SK-N-SH treated with all-trans-retinoic acid at 6 μM for 48 hours (cell line): ENCODE results near the gene DDI2.

Source experiments
- ATAC-seq: fragments of 200-7000 bp; cut with Tn5 transposase; 3 replicates; pipeline ENCODE4 v1.9.1; 2020; ENCODE audit warnings: mild to moderate bottlenecking, moderate library complexity
- ARNTL ChIP-seq: fragments of 450-650 bp; formaldehyde crosslinking; IDR thresholded peaks from 2 replicates; pipeline ENCODE4 v1.5.0; 2020; ENCODE audit warnings: low read depth, mild to moderate bottlenecking, moderate library complexity, borderline replicate concordance
- BACH2 ChIP-seq: fragments of 250-450 bp; sonication (Bioruptor Pico); IDR thresholded peaks from 2 replicates; pipeline ENCODE4 v1.9.0; 2021; ENCODE audit warnings: mild to moderate bottlenecking, borderline replicate concordance
- ESRRG ChIP-seq: fragments of 250-450 bp; sonication (Bioruptor Pico); IDR thresholded peaks from 2 replicates; pipeline ENCODE4 v1.6.1; 2021; ENCODE audit warnings: mild to moderate bottlenecking
- GLIS3 ChIP-seq: fragments of 250-450 bp; sonication (Bioruptor Pico); IDR thresholded peaks from 2 replicates; pipeline ENCODE4 v1.5.0; 2020; ENCODE audit warnings: mild to moderate bottlenecking, moderate library complexity
- ISL1 ChIP-seq: fragments of 250-450 bp; sonication (Bioruptor Pico); IDR thresholded peaks from 2 replicates; pipeline ENCODE4 v2.1.2; 2022; ENCODE audit warnings: mild to moderate bottlenecking, moderate library complexity
- OSR1 ChIP-seq: fragments of 250-450 bp; sonication (Bioruptor Pico); IDR thresholded peaks from 2 replicates; pipeline ENCODE4 v1.8.0; 2022; ENCODE audit warnings: moderate library complexity, mild to moderate bottlenecking, inconsistent platforms
- POU6F1 ChIP-seq: fragments of 250-450 bp; sonication (Bioruptor Pico); IDR thresholded peaks from 2 replicates; pipeline ENCODE4 v1.8.0; 2021; ENCODE audit warnings: low read depth, mild to moderate bottlenecking, moderate library complexity, borderline replicate concordance
- PPARA ChIP-seq: fragments of 250-450 bp; sonication (Bioruptor Pico); IDR thresholded peaks from 2 replicates; pipeline ENCODE4 v1.5.0; 2020; ENCODE audit warnings: mild to moderate bottlenecking, borderline replicate concordance
- RARB ChIP-seq: fragments of 250-450 bp; sonication (Bioruptor Pico); IDR thresholded peaks from 2 replicates; pipeline ENCODE4 v1.8.0; 2021; ENCODE audit warnings: mild to moderate bottlenecking, moderate library complexity
- SNAI2 ChIP-seq: fragments of 250-450 bp; sonication (Bioruptor Pico); IDR thresholded peaks from 2 replicates; pipeline ENCODE4 v1.5.0; 2020; ENCODE audit warnings: mild to moderate bottlenecking, moderate library complexity
- TOX ChIP-seq: fragments of 250-450 bp; sonication (Bioruptor Pico); IDR thresholded peaks from 2 replicates; pipeline ENCODE4 v1.8.0; 2021; ENCODE audit warnings: mild to moderate bottlenecking, moderate library complexity, borderline replicate concordance
- ZC3H10 ChIP-seq: fragments of 250-450 bp; sonication (Bioruptor Pico); IDR thresholded peaks from 2 replicates; pipeline ENCODE4 v1.5.1; 2021; ENCODE audit warnings: mild to moderate bottlenecking, moderate library complexity
- ZFP3 ChIP-seq: fragments of 250-450 bp; sonication (Bioruptor Pico); IDR thresholded peaks from 2 replicates; pipeline ENCODE4 v1.5.0; 2020; ENCODE audit warnings: mild to moderate bottlenecking, moderate library complexity
- ZFP30 ChIP-seq: fragments of 450-650 bp; formaldehyde crosslinking; IDR thresholded peaks from 2 replicates; pipeline ENCODE4 v1.5.0; 2022; ENCODE audit warnings: mild to moderate bottlenecking, moderate library complexity
- ZNF565 ChIP-seq: fragments of 450-650 bp; formaldehyde crosslinking; conservative IDR thresholded peaks from 2 replicates; pipeline ENCODE4 v1.5.0; 2020; ENCODE audit warnings: low read depth, mild to moderate bottlenecking, moderate library complexity
- TF ChIP-seq, protein P1 (sequence below): fragments of 250-450 bp; sonication (Bioruptor Pico); IDR thresholded peaks from 2 replicates; pipeline ENCODE4 v1.8.0; 2020; ENCODE audit warnings: mild to moderate bottlenecking, moderate library complexity, borderline replicate concordance
- TF ChIP-seq, protein P2 (sequence below): fragments of 250-450 bp; sonication (Bioruptor Pico); IDR thresholded peaks from 2 replicates; pipeline ENCODE4 v1.5.1; 2020; ENCODE audit warnings: low read depth, mild to moderate bottlenecking, moderate library complexity
- TF ChIP-seq, protein P3 (sequence below): fragments of 250-450 bp; sonication (Bioruptor Pico); IDR thresholded peaks from 2 replicates; pipeline ENCODE4 v1.5.0; 2020; ENCODE audit warnings: mild to moderate bottlenecking, moderate library complexity

DDI2 gene

DNA sequence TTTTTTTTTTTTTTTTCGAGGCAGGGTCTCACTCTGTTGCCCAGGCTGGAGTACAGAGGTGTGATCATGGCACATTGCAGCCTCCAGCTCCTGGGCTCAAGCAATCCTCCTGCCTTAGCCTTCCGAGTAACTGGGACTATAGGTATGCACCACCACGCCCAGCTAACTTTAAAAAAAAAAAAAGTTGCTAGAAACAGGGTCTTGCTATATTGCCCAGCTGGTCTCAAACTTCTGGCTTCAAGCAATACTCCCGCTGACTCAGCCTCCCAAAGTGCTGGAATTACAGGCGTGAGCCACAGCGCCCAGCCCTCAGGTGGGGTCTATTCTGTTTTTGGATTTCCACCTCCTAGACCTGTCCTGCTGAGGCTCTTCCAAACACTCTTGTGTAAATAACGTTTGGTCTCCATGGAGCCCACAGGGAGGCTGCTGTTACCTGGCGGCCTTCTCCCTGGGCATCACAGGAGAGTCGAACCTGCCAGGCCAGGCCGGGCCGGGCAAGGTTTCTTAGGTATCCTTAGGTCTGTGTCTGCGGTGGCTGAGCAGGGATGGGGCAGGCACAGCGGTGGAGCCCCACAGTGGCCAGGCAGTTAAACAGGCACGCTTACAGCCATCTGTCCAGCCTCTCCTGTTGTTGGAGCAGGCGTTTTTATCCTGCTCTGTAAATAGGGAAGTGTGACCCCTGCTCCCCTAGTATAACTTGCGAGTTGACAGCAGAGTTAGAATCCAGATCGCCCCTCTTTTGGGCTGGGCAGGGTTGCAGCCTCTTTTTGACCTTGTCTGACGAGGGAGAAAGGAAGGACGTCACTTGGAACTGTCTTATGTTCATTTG, 85.7 kb downstream of the DDI2 start:
- ATAC-seq = peak; percentile 69
- no peak for TF ChIP-seq SNAI2
- TF ChIP-seq ESRRG (CRISPR knock-in tag) = no peak
- TF ChIP-seq GLIS3 (CRISPR knock-in tag) = no peak
- TF ChIP-seq, protein P1, sequence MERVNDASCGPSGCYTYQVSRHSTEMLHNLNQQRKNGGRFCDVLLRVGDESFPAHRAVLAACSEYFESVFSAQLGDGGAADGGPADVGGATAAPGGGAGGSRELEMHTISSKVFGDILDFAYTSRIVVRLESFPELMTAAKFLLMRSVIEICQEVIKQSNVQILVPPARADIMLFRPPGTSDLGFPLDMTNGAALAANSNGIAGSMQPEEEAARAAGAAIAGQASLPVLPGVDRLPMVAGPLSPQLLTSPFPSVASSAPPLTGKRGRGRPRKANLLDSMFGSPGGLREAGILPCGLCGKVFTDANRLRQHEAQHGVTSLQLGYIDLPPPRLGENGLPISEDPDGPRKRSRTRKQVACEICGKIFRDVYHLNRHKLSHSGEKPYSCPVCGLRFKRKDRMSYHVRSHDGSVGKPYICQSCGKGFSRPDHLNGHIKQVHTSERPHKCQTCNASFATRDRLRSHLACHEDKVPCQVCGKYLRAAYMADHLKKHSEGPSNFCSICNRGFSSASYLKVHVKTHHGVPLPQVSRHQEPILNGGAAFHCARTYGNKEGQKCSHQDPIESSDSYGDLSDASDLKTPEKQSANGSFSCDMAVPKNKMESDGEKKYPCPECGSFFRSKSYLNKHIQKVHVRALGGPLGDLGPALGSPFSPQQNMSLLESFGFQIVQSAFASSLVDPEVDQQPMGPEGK = no peak
- no peak for TF ChIP-seq PPARA (CRISPR knock-in tag)
- no peak for TF ChIP-seq ZNF565
- TF ChIP-seq RARB (CRISPR knock-in tag) = no peak
- no peak for TF ChIP-seq TOX
- TF ChIP-seq, protein P2, sequence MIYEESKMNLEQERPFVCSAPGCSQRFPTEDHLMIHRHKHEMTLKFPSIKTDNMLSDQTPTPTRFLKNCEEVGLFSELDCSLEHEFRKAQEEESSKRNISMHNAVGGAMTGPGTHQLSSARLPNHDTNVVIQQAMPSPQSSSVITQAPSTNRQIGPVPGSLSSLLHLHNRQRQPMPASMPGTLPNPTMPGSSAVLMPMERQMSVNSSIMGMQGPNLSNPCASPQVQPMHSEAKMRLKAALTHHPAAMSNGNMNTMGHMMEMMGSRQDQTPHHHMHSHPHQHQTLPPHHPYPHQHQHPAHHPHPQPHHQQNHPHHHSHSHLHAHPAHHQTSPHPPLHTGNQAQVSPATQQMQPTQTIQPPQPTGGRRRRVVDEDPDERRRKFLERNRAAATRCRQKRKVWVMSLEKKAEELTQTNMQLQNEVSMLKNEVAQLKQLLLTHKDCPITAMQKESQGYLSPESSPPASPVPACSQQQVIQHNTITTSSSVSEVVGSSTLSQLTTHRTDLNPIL (CRISPR knock-in tag) = no peak
- no peak for TF ChIP-seq ZFP30 (CRISPR knock-in tag)

DNA sequence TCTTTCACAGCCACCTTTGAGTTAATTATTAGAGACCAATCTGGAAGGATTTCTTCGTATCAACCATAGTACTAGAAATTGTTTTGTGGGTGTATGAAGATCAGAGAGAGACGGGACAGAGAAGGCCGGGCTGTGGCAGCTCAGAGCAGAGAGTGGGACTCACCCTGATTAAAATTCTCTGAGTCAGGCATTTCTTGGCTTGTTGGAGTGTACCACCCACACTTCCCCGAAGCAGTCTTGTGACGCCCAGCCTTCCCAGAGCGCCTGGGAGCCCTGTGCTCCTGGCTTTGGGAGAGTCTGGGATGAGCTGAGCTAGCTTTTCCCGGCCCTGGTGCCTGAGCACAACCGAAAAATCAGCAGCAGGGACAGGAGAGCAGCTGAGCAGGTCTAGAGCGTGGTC, 86.3 kb downstream of the DDI2 start:
- ATAC-seq = peak; percentile 98
- TF ChIP-seq, protein P2 (CRISPR knock-in tag) = no peak
- TF ChIP-seq ZFP3 (CRISPR knock-in tag) (0 out of 2 replicates have a peak, but pooled peaks have one; percentile 40), PPARA (CRISPR knock-in tag) (no peak), RARB (CRISPR knock-in tag) (no peak), BACH2 (CRISPR knock-in tag) (no peak)
- TF ChIP-seq, all 23 proteins: peak for 1

DNA sequence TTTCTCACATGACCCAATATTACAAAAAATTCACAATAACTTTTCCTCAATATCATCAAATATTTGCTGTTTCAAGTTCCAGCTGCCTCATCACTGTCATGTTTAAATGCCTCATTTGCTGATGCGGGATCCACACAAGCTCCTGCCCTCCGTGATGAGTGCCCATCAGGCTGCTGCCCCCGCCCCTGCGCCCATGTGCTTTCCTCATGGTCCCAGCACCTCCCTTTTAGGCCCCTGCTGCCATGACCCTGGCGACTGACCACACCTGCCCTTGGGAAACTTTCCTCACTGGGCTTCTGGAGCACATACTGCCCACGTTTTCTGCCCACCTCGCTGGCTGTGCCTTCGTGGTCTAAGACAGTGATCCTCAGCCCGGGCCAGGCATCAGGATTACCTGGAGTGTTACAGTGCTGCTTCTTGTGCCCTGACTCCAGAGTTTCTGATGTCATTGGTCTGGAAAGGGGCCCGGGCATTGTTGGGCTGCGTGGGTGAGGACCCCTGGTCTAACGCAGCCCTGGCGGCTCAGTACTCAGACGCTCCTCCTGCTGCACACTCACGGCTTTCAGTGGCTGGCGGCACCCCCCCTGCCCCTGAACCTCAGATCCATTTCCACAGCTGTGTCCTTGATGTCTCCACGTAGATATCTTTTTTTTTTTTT, 87.4 kb downstream of the DDI2 start:
- TF ChIP-seq SNAI2 (no peak), ZFP3 (CRISPR knock-in tag) (no peak)
- TF ChIP-seq, protein P1 = no peak
- TF ChIP-seq, all 23 proteins: peak for 0
- ATAC-seq = no peak

DNA sequence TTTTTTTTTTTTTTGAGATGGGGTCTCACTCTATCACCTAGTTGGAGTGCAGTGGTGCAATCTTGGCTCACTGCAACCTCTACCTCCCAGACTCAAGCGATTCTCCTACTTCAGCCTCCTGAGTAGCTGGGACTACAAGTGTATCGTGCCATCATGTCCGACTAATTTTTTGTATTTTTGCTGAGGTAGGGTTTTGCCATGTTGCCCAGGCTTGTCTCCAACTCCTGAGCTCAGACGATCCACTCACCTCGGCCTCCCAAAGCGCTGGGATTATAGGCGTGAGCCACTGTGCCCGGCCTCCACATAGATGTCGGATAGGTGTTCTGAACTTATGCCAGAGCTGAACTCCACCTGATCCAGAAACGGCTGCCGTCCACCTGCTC, 87.9 kb downstream of the DDI2 start:
- TF ChIP-seq OSR1 (CRISPR knock-in tag) (no peak), ISL1 (CRISPR knock-in tag) (no peak), ZFP3 (CRISPR knock-in tag) (no peak), ZC3H10 (CRISPR knock-in tag) (no peak)
- TF ChIP-seq, all 23 proteins: peak for 0
- ATAC-seq = no peak

GRCh38 chr1:15706751-15707150, 89.5 kb downstream of the DDI2 start:
- ATAC-seq = no peak
- TF ChIP-seq, protein P3, sequence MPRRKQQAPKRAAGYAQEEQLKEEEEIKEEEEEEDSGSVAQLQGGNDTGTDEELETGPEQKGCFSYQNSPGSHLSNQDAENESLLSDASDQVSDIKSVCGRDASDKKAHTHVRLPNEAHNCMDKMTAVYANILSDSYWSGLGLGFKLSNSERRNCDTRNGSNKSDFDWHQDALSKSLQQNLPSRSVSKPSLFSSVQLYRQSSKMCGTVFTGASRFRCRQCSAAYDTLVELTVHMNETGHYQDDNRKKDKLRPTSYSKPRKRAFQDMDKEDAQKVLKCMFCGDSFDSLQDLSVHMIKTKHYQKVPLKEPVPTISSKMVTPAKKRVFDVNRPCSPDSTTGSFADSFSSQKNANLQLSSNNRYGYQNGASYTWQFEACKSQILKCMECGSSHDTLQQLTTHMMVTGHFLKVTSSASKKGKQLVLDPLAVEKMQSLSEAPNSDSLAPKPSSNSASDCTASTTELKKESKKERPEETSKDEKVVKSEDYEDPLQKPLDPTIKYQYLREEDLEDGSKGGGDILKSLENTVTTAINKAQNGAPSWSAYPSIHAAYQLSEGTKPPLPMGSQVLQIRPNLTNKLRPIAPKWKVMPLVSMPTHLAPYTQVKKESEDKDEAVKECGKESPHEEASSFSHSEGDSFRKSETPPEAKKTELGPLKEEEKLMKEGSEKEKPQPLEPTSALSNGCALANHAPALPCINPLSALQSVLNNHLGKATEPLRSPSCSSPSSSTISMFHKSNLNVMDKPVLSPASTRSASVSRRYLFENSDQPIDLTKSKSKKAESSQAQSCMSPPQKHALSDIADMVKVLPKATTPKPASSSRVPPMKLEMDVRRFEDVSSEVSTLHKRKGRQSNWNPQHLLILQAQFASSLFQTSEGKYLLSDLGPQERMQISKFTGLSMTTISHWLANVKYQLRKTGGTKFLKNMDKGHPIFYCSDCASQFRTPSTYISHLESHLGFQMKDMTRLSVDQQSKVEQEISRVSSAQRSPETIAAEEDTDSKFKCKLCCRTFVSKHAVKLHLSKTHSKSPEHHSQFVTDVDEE (CRISPR knock-in tag) = no peak
- TF ChIP-seq ZFP3 (CRISPR knock-in tag) = no peak
- no peak for TF ChIP-seq ARNTL (CRISPR knock-in tag)
- TF ChIP-seq ZC3H10 (CRISPR knock-in tag) = no peak
- no peak for TF ChIP-seq ZNF565
- TF ChIP-seq ZFP30 (CRISPR knock-in tag) = no peak
- no peak for TF ChIP-seq RARB (CRISPR knock-in tag)
- no peak for TF ChIP-seq OSR1 (CRISPR knock-in tag)
- TF ChIP-seq GLIS3 (CRISPR knock-in tag) = no peak
- no peak for TF ChIP-seq TOX
- no peak for TF ChIP-seq BACH2 (CRISPR knock-in tag)
- TF ChIP-seq SNAI2 = no peak
- no peak for TF ChIP-seq POU6F1 (CRISPR knock-in tag)
